Measurements from ENCODE around the gene ABCC1.
A peak's percentile ranks its signal among the peaks of the same experiment; 100 is the strongest.

Gene ABCC1

GRCh38 chr16:16051132-16051531 is 101.7 kb downstream of the ABCC1 start:
- DNase-seq: no peak

DNA sequence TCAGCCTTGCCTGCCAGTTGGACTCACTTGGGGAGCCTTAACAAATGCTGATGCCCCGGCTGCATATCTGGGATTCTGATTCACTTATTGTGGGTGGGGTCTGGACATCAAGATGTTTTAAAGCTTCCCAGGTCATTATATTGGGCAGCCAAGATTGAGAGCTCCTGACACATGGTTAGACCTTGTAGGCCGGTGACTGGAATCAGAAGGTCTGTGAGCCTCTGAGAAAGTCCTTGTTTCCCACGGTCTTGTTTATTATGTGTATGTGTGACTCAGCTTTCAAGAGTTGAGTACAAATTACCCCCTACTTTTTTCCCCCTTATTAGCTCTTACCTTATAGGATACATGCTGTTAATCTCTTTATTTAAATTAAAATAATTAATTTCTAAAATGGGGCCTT is 103.5 kb downstream of the ABCC1 start:
- DNase-seq: no peak

- no peak for DNase-seq
Observed at GRCh38 chr16:16057102-16057501, 107.7 kb downstream of the ABCC1 start.

DNA sequence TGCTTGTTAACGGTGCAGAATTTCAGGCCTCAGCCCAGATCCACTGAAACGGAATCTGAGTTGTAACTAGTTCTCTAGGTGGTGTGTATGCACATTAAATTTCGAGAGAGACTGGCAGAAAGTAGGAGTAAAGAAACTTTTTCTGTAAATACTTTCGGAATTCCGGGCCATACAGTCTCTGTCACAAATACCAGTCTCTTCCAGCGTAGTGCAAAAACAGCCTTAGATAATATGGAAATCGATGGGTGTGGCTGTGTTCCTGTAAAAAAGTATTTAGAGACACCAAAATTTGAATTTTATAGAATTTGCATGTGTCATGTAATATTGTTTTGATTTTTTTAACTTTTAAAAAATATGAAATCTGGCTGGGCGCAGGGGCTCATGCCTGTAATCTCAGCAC is 109.7 kb downstream of the ABCC1 start:
- no peak for DNase-seq

DNA sequence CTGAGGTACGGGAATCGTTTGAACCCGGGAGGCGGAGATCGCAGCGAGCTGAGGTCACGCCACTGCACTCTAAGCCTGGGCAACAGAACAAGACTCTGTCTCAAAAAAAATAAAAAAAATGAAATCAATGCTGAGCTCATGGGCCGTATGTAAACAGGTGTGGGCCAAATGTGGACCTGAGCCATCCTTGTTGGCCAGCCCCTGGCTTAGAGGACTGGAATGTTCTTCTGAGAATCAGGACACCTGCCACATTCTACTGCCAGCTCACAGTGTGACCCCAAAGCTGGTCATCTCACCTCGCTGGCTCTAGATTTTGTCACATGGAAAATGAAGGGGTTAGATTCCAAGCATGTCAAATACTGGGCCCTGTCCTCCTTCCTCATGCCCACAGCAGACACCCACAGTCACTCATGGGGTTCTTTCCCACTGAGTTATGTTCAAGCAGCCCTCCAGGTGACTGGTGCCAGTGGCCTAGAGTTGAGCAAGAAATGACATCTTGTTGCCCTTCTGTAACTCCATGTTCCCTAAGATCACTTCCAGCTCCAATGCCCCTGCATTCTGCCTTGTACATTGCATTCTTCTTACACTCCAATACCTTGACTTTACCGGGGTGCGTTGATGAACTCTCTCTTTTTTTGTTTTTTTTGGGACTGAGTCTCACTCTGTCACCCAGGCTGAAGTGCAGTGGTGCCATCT is 110.6 kb downstream of the ABCC1 start:
- DNase-seq: no peak

- DNase-seq: peak in 1 of 2 donors; percentile 10
Observed at GRCh38 chr16:16062023-16062937, 112.9 kb downstream of the ABCC1 start.

DNA sequence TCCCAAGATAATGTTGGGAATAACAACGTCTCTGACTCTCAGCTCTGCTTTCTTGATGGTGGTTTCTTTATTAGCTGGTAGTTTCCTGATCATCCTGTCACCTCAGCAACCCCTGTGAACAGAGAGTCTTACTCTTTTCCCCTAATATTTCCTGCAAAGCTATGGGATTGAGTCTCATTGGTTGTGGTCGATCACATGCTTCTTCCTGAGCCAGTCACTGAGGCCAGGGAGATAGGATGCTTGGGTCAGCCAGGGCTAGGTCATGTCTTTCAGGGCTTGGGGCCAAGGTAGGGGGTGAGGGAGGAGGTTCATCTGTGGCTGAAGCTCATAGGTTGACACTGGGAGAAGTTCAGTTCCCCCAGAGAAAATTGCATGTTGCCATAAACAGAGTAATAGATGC is 114.3 kb downstream of the ABCC1 start:
- DNase-seq: no peak

- DNase-seq: no peak
Observed at GRCh38 chr16:16064874-16065384, 115.5 kb downstream of the ABCC1 start.

DNA sequence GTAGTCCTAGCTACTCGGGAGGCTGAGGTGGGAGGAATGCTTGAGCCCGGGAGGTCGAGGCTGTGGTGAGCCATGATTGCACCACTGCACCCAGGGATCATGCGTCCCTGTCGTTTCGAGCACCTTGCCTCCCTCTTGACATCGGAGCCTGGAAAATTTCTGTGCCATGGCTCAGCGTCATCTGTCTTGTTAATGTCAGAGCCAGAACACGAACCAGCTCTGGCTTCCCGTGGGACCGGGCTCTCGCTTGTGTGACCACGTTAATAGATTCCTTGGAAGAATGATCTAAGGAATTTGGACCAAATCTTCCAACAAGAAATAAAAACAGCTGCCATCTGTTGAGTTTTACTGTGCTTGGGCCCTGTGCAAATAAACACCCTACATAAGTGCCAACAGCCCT is 117.7 kb downstream of the ABCC1 start:
- DNase-seq: no peak

- DNase-seq: no peak
Observed at GRCh38 chr16:16071631-16072244, 122.3 kb downstream of the ABCC1 start.

- DNase-seq: no peak
Observed at GRCh38 chr16:16073001-16073545, 123.7 kb downstream of the ABCC1 start.

DNA sequence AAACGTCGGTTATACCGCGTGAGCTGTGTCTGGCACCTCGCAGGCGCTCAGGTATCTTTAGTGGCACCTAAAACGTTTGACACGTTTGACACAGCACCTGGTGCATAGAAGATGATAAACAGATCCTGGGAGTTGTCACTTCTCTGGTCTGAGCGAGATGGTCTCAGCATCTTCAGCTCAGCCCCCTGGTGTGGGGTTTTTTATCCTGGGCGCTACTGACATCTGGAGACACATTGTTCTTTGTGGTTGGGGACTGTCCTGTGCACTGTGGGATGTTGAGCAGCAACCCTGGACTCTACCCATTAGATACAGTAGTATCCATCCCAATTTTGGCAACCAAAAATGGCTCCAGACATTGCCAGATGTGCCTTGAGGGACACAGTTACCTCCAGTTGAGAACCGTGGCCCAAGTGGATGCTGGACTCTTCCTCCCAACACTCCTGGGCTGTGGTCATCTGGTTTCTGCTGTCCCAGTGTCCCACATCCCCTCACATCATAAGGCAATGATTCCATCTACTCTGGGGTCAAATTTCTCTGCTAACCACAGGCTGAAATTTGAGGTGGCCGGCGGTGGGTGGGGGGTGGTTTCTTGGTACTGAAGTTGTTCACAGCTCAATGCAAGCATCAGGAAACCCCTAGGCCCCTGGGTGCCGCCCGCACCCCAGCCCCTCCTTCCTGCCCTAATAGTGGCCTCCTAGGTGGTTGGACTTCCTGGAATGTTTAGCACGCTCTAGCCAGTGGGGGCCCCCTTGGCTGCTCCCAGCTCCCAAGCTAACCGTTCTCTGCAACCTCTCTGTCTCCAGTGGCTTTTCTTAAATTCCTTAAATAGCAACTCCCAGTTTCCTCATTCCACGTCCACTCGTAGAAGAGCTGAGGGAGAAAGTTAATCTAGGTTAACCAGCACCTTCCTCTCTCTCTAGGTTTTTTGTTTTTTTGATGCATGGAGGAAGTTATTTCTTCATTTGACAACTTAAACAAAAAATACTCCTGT is 124.8 kb downstream of the ABCC1 start:
- DNase-seq: no peak

GRCh38 chr16:16075488-16076422 is 126.3 kb downstream of the ABCC1 start:
- peak; percentile 4 to 68 for DNase-seq

- no peak for DNase-seq
Observed at GRCh38 chr16:16076423-16076813, 127.0 kb downstream of the ABCC1 start.

GRCh38 chr16:16080465-16081065 is 131.1 kb downstream of the ABCC1 start:
- no peak for DNase-seq

DNA sequence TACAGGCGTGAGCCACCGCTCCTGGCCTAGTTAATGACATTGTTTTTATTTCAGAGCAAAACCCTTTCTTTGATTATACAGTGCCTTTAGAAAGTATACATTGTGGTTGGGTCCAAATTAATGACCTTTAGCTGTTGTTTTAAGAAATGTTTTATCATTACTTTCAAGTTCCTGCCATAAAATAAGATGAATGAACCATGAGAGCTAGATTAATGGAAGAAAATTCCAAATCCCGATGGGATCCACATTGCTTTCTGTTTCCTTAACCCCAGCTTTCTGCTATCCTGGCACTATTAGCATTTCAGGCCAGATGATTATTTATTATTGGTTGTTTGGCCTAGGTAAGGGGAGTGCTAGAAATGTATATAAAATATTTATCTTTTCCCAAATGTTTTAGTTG is 131.7 kb downstream of the ABCC1 start:
- no peak for DNase-seq

- DNase-seq: no peak
Observed at GRCh38 chr16:16082255-16082654, 132.8 kb downstream of the ABCC1 start.

GRCh38 chr16:16083421-16084156 is 134.2 kb downstream of the ABCC1 start:
- DNase-seq: no peak

GRCh38 chr16:16084874-16085273 is 135.5 kb downstream of the ABCC1 start:
- DNase-seq: no peak

All from CD4-positive, alpha-beta T cell treated with Interleukin-1 beta for 1 hour (primary cell).